DND-41 (cell line): ENCODE data around the gene MPC1.

Experiments
- ATAC-seq: fragments of 200-7000 bp; cut with Tn5 transposase; 3 replicates; pipeline ENCODE4 v1.9.1; 2021; ENCODE audit warnings: low read depth; ENCODE audit not compliant: insufficient read depth
- DNase-seq: peaks from one replicate; pipeline ENCODE4 v3.0.0-alpha.2; 2020
- H2AFZ ChIP-seq: 2 replicates; pipeline ENCODE4 v1.6.0; 2012; ENCODE audit warnings: low read depth, low read length
- H3K27ac ChIP-seq: 2 replicates; pipeline ENCODE4 v1.5.1; 2012; ENCODE audit warnings: low read length, inconsistent platforms
- H3K27me3 ChIP-seq: fragments of 200-600 bp; sonication (generic); 2 replicates; pipeline ENCODE4 v1.6.0; 2012; ENCODE audit warnings: low read length, mild to moderate bottlenecking, inconsistent platforms; ENCODE audit not compliant: insufficient read depth, poor library complexity
- H3K36me3 ChIP-seq: 2 replicates; pipeline ENCODE4 v1.5.1; 2012; ENCODE audit warnings: low read length, inconsistent platforms; ENCODE audit not compliant: insufficient read depth
- H3K4me1 ChIP-seq: 2 replicates; pipeline ENCODE4 v1.5.1; 2012; ENCODE audit warnings: mild to moderate bottlenecking, low read length; ENCODE audit not compliant: insufficient read depth
- H3K4me2 ChIP-seq: 2 replicates; pipeline ENCODE4 v1.6.0; 2012; ENCODE audit warnings: mild to moderate bottlenecking, moderate library complexity, low read length, inconsistent platforms; ENCODE audit not compliant: insufficient read depth
- H3K4me3 ChIP-seq, 2 experiments: fragments of 200-600 bp in 1 of 2; shearing (Covaris generic) in 1 of 2; 2 replicates each; pipeline ENCODE4 v1.5.1; 2012 to 2016; ENCODE audit warnings: inconsistent platforms in 2 of 2, low read length in 2 of 2, mild to moderate bottlenecking in 2 of 2, low read depth in 1 of 2, moderate library complexity in 1 of 2
- H3K79me2 ChIP-seq: 2 replicates; pipeline ENCODE4 v1.6.0; 2012; ENCODE audit warnings: low read length, inconsistent platforms; ENCODE audit not compliant: insufficient read depth
- H3K9ac ChIP-seq: 2 replicates; pipeline ENCODE4 v1.6.0; 2012; ENCODE audit warnings: low read depth, mild to moderate bottlenecking, inconsistent platforms, low read length, moderate library complexity
- H3K9me3 ChIP-seq: 2 replicates; pipeline ENCODE4 v1.5.1; 2012; ENCODE audit warnings: low read length, moderate library complexity, mild to moderate bottlenecking, inconsistent platforms; ENCODE audit not compliant: insufficient read depth, severe bottlenecking
- H4K20me1 ChIP-seq: 2 replicates; pipeline ENCODE4 v1.6.0; 2012; ENCODE audit warnings: low read length; ENCODE audit not compliant: insufficient read depth
- CTCF ChIP-seq: IDR thresholded peaks from 2 replicates; pipeline ENCODE4 v1.5.1; 2012; ENCODE audit warnings: borderline replicate concordance, low read length, moderate library complexity, mild to moderate bottlenecking; ENCODE audit not compliant: poor library complexity, severe bottlenecking; ENCODE audit errors: extremely low read depth
- EZH2 ChIP-seq: IDR thresholded peaks from 3 replicates; pipeline ENCODE4 v1.6.1; 2012; ENCODE audit warnings: borderline replicate concordance, low read depth, mild to moderate bottlenecking, moderate library complexity, low read length, inconsistent platforms; ENCODE audit not compliant: severe bottlenecking

Gene MPC1

GRCh38 chr6:166323395-166323794 is 59.3 kb downstream of the MPC1 start:
- Histone ChIP-seq H3K27me3 (no peaks in the 10 kb centered on the region), H3K9ac (no peak overlapping the region), H3K79me2 (peaks cover 20% of the 10 kb centered on the region), H2AFZ (no peak overlapping the region), H3K4me3 (no peak overlapping the region), H3K9me3 (no peaks in the 10 kb centered on the region), H4K20me1 (peaks cover 13% of the 10 kb centered on the region; the same call in 1 of the 2 replicates), H3K27ac (no peak overlapping the region), H3K4me1 (no peaks in the 10 kb centered on the region), H3K36me3 (peaks cover 64% of the 10 kb centered on the region), H3K4me2 (no peak overlapping the region)
- DNase-seq (no peak), ATAC-seq (no peak)
- no peak for TF ChIP-seq EZH2
- no peak for TF ChIP-seq CTCF

DNA sequence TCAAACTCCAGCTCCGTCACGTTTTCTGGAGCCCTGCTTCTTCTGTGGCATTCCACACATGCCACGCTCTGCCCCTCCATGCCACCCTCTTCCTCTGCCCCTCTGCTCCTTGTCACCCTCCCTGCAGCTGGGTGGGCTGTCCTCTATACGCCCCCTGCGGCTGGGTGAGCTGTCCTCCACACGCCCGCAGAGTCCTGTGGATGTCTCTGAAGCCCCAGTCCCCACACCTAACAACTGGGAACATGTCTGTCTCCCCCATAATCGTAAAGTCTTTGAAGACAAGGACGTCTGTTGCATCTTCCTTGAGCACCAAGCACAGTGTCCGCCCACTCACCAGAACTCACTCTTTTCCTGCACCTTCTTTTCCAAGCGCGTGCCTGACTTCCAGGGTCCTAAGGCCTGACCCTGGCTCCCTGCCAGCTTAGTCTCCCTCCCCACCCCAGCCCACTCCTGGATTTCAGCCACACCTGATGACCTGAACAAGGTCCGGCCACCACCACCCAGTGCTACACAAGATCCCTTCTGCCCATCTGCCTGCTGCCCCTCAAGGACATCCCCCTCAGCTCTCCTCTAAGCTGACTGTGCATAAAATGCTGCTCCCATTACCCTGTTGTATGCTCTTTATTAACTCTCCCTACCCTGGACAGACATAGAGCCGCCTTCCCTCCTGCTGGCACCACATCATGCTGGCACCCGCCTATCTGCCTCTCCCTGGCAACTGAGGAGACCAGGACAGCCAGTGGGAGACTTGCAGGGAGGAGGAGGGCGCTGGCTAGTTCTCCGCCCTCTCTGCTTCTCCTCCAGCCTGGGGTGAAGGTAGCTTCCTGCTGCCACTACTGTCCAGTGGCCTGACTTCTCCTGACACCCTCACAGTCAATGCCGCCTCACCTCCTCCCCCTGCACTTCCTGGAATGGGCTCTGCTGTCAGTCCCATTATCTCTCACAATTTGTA is 63.8 kb downstream of the MPC1 start:
- no peak for TF ChIP-seq CTCF
- no peak for TF ChIP-seq EZH2
- Histone ChIP-seq H3K27me3 (no peaks in the 10 kb centered on the region), H3K9me3 (no peaks in the 10 kb centered on the region), H2AFZ (no peak overlapping the region), H3K4me3 (no peak overlapping the region), H3K36me3 (peaks cover 30% of the 10 kb centered on the region), H3K79me2 (no peaks in the 10 kb centered on the region), H3K9ac (no peak overlapping the region), H3K27ac (no peak overlapping the region; the same call in 1 of the 2 replicates), H3K4me2 (no peak overlapping the region), H4K20me1 (0 out of 2 replicates have a peak, but pooled peaks cover 10% of the 10 kb centered on the region), H3K4me1 (no peaks in the 10 kb centered on the region)
- ATAC-seq (peak; percentile 42; the same call in 2 of the 3 replicates), DNase-seq (no peak)

DNA sequence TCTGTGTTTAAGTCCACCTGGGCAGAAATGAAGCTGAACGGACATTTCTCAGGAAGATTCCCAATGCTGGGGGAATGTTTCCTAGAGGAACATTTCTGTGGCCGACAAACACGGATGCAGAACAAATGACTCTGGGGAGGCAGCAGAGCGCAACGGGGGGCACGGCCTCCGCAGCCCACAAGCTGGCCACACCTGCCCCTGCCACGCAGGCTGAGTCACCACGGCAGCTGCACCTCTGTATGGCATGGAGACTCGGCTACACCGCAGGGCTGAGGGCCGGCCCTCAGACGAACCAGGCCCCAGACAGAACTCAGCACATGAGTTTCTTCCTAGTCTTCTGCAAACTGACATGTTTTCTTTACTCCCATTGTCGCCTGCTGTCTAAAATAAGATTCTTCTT is 64.5 kb downstream of the MPC1 start:
- peak; percentile 52; the same call in 2 of the 3 replicates for ATAC-seq
- TF ChIP-seq CTCF (no peak), EZH2 (no peak)
- no peak overlapping the region for H3K9ac ChIP-seq
- 0 out of 2 replicates have a peak, but pooled peaks cover 10% of the 10 kb centered on the region for H4K20me1 ChIP-seq
- no peak for DNase-seq
- H3K4me2 ChIP-seq, result no peak overlapping the region
- H3K36me3 ChIP-seq, result peaks cover 29% of the 10 kb centered on the region
- peaks cover 2% of the 10 kb centered on the region; the same call in 1 of the 2 replicates for H3K4me1 ChIP-seq
- no peak overlapping the region for H3K4me3 ChIP-seq
- no peaks in the 10 kb centered on the region for H3K9me3 ChIP-seq
- H2AFZ ChIP-seq, result no peak overlapping the region
- H3K27me3 ChIP-seq, result no peaks in the 10 kb centered on the region
- no peaks in the 10 kb centered on the region for H3K79me2 ChIP-seq
- H3K27ac ChIP-seq, result no peak overlapping the region
